CD14-positive monocyte (primary cell): ENCODE results near the gene MBP. TPM values are rescaled to one million over a fixed set of nuclear protein-coding genes. Genes with fewer than 3 reads are reported as not detected.

Experiments
- DNase-seq, 3 donors: peaks; one replicate each; pipeline ENCODE4 v3.0.0-alpha.2; 2011 to 2022
- H2AFZ ChIP-seq: 2 replicates; pipeline ENCODE4 v1.6.0; 2012; ENCODE audit warnings: mild to moderate bottlenecking, low read depth, low read length, inconsistent platforms; ENCODE audit not compliant: insufficient read depth, poor library complexity, severe bottlenecking
- H3K27ac ChIP-seq, 2 donors: 1 replicate in 1 of 2; 2 replicates in 1 of 2; pipeline ENCODE4 v1.5.1; 2012 to 2013; ENCODE audit warnings: low read length in 2 of 2, control low read depth in 1 of 2, inconsistent platforms in 1 of 2, low read depth in 1 of 2, mild to moderate bottlenecking in 1 of 2
- H3K27me3 ChIP-seq, 2 donors: one replicate each; pipeline versions ENCODE4 v1.6.0 to v1.6.1; 2011 to 2013; ENCODE audit warnings: low read length in 2 of 2; ENCODE audit not compliant: control insufficient read depth in 2 of 2, insufficient read depth in 2 of 2
- H3K36me3 ChIP-seq, 2 donors: replicated peaks in 1 of 2; 1 replicate in 1 of 2; 2 replicates in 1 of 2; pipeline versions ENCODE4 v1.5.1 to v1.6.1; 2012 to 2013; ENCODE audit warnings: low read length in 2 of 2, control low read depth in 1 of 2, inconsistent platforms in 1 of 2, mild to moderate bottlenecking in 1 of 2; ENCODE audit not compliant: insufficient read depth in 2 of 2, control insufficient read depth in 1 of 2
- H3K4me1 ChIP-seq, 2 donors: 1 replicate in 1 of 2; 2 replicates in 1 of 2; pipeline versions ENCODE4 v1.5.1 to v1.6.1; 2012 to 2013; ENCODE audit warnings: low read length in 2 of 2, control low read depth in 1 of 2, inconsistent platforms in 1 of 2, mild to moderate bottlenecking in 1 of 2, moderate library complexity in 1 of 2; ENCODE audit not compliant: insufficient read depth in 2 of 2, control insufficient read depth in 1 of 2
- H3K4me2 ChIP-seq: replicated peaks from 2 replicates; pipeline ENCODE3; 2012; ENCODE audit warnings: low read length, moderate library complexity, mild to moderate bottlenecking; ENCODE audit not compliant: poor library complexity, severe bottlenecking; ENCODE audit errors: extremely low read depth
- H3K4me3 ChIP-seq, 3 experiments: fragments of 200-600 bp in 1 of 3; sonication (generic) in 1 of 3; replicated peaks in 1 of 3; 1 replicate in 2 of 3; 2 replicates in 1 of 3; pipeline ENCODE4 v1.5.1; 2011 to 2013; ENCODE audit warnings: low read length in 3 of 3, mild to moderate bottlenecking in 3 of 3, control low read depth in 2 of 3, low read depth in 2 of 3, inconsistent platforms in 1 of 3, moderate library complexity in 1 of 3
- H3K79me2 ChIP-seq: 2 replicates; pipeline ENCODE4 v1.6.0; 2012; ENCODE audit warnings: mild to moderate bottlenecking, control low read depth, inconsistent platforms, low read length, moderate library complexity; ENCODE audit not compliant: insufficient read depth
- H3K9ac ChIP-seq: 2 replicates; pipeline ENCODE4 v1.6.0; 2017; ENCODE audit warnings: low read length, mild to moderate bottlenecking; ENCODE audit not compliant: insufficient read depth, poor library complexity, severe bottlenecking
- H3K9me3 ChIP-seq, 2 donors: replicated peaks in 1 of 2; 1 replicate in 1 of 2; 2 replicates in 1 of 2; pipeline versions ENCODE4 v1.5.1 to v1.6.1; 2012 to 2013; ENCODE audit warnings: low read length in 2 of 2, control low read depth in 1 of 2; ENCODE audit not compliant: control insufficient read depth in 1 of 2, insufficient read depth in 1 of 2
- H4K20me1 ChIP-seq: 2 replicates; pipeline ENCODE4 v1.6.0; 2012; ENCODE audit warnings: mild to moderate bottlenecking, low read length, control low read depth, moderate library complexity; ENCODE audit not compliant: insufficient read depth
- H3K27ac Mint-ChIP-seq, 7 donors: one replicate each; pipeline ENCODE4 v1.8.0; 2020; ENCODE audit warnings: mild to moderate bottlenecking in 7 of 7, mixed read lengths in 7 of 7, moderate library complexity in 6 of 7, inconsistent platforms in 2 of 7
- H3K27me3 Mint-ChIP-seq, 3 donors: one replicate each; pipeline ENCODE4 v1.8.0; 2021 to 2022; ENCODE audit warnings: low read depth in 3 of 3, mild to moderate bottlenecking in 3 of 3, mixed read lengths in 3 of 3, moderate library complexity in 3 of 3, inconsistent platforms in 1 of 3
- H3K36me3 Mint-ChIP-seq, 2 donors: one replicate each; pipeline ENCODE4 v1.8.0; 2020; ENCODE audit warnings: mixed read lengths in 2 of 2, inconsistent platforms in 1 of 2, mild to moderate bottlenecking in 1 of 2
- H3K4me1 Mint-ChIP-seq: one replicate; pipeline ENCODE4 v1.8.0; 2020; ENCODE audit warnings: mild to moderate bottlenecking, mixed read lengths
- H3K4me3 Mint-ChIP-seq, 2 donors: one replicate each; pipeline ENCODE4 v1.8.0; 2020; ENCODE audit warnings: mild to moderate bottlenecking in 2 of 2, mixed read lengths in 2 of 2, moderate library complexity in 1 of 2
- H3K9me3 Mint-ChIP-seq, 7 donors: one replicate each; pipeline ENCODE4 v1.8.0; 2020 to 2022; ENCODE audit warnings: mixed read lengths in 7 of 7, mild to moderate bottlenecking in 6 of 7, moderate library complexity in 6 of 7, inconsistent platforms in 2 of 7
- CTCF ChIP-seq: fragments of 200-600 bp; IDR thresholded peaks from one replicate; pipeline ENCODE4 v1.8.0; 2022; ENCODE audit warnings: antibody characterized with exemption, mild to moderate bottlenecking
- WGBS: methylation state at CpG from one replicate; pipeline ENCODE4 v1.1.5; 2013; ENCODE audit warnings: missing lambda C conversion rate; ENCODE audit not compliant: insufficient coverage; 5-methylcytosine and 5-hydroxymethylcytosine counted together
- intact Hi-C, 2 donors: fragments of 100-400 bp; cut with micrococcal nuclease; formaldehyde crosslinking; loops; one replicate each; pipeline versions ENCODE4 v1.15.0 to v1.15.1; 2023
- polyA plus RNA-seq, 3 donors: library from polyadenylated mRNA; depleted of rRNA in 1 of 3; unstranded in 2 of 3; stranded (reverse) in 1 of 3; fragments of 300-500 nt in 2 of 3; fragments of >200 nt in 1 of 3; fragmentation: Illumina TruSeq in 2 of 3; gene quantifications; 1 replicate in 2 of 3; 2 replicates in 1 of 3; pipeline ENCODE4 v1.2.3, GENCODE V29; 2012 to 2021

The MBP gene
- polyA plus RNA-seq, 3 donors, result 47.7 to 81.0 (median 50.4) TPM

GRCh38 chr18:76996429-76996828 is 136.2 kb downstream of the MBP start:
- peaks cover 4 to 8% of the 10 kb centered on the region in 2 donors for H3K4me1 ChIP-seq
- DNase-seq, result no peak
- Mint-ChIP-seq H3K27ac (no peak overlapping the region), H3K27me3 (peaks cover 0 to 3% (median 0%) of the 10 kb centered on the region in 3 donors), H3K36me3 (no peaks in the 10 kb centered on the region), H3K4me3 (no peak overlapping the region), H3K4me1 (peaks cover 7% of the 10 kb centered on the region), H3K9me3 (no peaks in the 10 kb centered on the region)
- no peak for TF ChIP-seq CTCF
- H3K9ac ChIP-seq, result no peak overlapping the region
- H3K4me3 ChIP-seq, result no peak overlapping the region
- no peaks in the 10 kb centered on the region for H3K79me2 ChIP-seq
- 100% methylated on average over 2 of the region's 7 CpGs for WGBS
- no peak overlapping the region for H2AFZ ChIP-seq
- intact Hi-C loops, result no loop called here
- H3K4me2 ChIP-seq, result no peak overlapping the region
- no peak overlapping the region for H3K27ac ChIP-seq
- H3K9me3 ChIP-seq, result no peaks in the 10 kb centered on the region
- H3K27me3 ChIP-seq, result no peaks in the 10 kb centered on the region
- H3K36me3 ChIP-seq, result no peaks in the 10 kb centered on the region
- no peaks in the 10 kb centered on the region for H4K20me1 ChIP-seq

- H3K36me3 Mint-ChIP-seq, result no peaks in the 10 kb centered on the region
- no CpG with 5 or more reads among the region's 7 CpGs for WGBS
Measured at GRCh38 chr18:76995896-76996295, 136.7 kb downstream of the MBP start.

More at GRCh38 chr18:76995896-76996295, 136.7 kb downstream of the MBP start:
- H3K9me3 ChIP-seq, result no peaks in the 10 kb centered on the region
- H3K4me1 ChIP-seq, result peaks cover 9% of the 10 kb centered on the region in 2 donors
- no peak overlapping the region for H2AFZ ChIP-seq
- TF ChIP-seq CTCF, result no peak
- no peak for DNase-seq
- intact Hi-C loops, result no loop called here
- no peak overlapping the region for H3K4me3 Mint-ChIP-seq
- no peak overlapping the region for H3K27ac ChIP-seq
- no peaks in the 10 kb centered on the region for H3K36me3 ChIP-seq
- no peaks in the 10 kb centered on the region for H3K9me3 Mint-ChIP-seq
- no peak overlapping the region for H3K4me3 ChIP-seq
- H3K79me2 ChIP-seq, result no peaks in the 10 kb centered on the region
- no peak overlapping the region for H3K9ac ChIP-seq
- H3K4me2 ChIP-seq, result no peak overlapping the region
- peaks cover 10% of the 10 kb centered on the region for H3K4me1 Mint-ChIP-seq
- no peaks in the 10 kb centered on the region for H4K20me1 ChIP-seq
- no peaks in the 10 kb centered on the region for H3K27me3 ChIP-seq
- H3K27ac Mint-ChIP-seq, result no peak overlapping the region
- peaks cover 0 to 6% (median 0%) of the 10 kb centered on the region in 3 donors for H3K27me3 Mint-ChIP-seq
